ENCODE measurements around the gene COL3A1. TPM values are rescaled to one million over a fixed set of nuclear protein-coding genes. Genes with fewer than 3 reads are reported as not detected.

The COL3A1 gene
- total and polyA plus RNA-seq, 2 experiments from 2014 or later: 0.17 to 0.31 TPM

DNA sequence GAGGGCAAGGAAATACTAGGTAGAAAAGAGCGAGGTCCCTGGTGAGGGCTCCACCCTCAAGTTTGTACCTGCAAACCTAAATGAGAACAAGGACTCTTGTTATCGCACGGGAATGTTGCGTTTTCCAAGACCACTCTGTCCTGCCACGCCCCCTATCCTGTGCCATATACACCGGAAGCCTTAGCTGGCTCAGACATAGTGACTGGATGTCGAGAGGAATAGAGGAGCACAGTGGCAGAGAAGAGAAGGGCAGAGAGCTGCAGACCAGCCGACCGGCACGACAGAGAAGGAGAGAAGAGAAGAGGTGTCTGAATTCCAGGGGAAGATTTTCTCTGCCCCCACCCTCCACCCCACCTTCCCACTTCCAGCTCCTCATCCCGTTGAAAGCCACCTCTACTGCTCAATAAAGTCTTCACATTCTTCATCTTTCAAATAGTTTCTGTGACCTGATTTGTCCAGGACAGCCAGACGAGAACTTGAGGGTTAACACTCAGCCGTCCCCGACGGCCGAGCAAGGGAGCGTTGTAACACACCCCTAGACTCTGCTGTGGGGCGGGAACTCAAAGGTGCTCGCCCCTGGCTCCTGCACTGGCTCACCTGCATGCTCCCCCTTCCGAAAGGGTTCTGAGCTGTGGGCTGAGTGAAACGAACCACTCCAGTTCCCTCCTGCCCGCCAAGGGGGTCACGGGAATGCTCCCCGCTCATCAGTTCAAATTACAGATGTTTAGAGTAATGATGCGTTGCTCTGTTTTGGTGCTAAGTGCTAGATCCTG lies 24.9 kb upstream of the COL3A1 start:
- Histone ChIP-seq H3K4me2 (no peak overlapping the region), H4K20me1 (replicated peaks; ENCODE audit: insufficient read depth) (no peaks in the 10 kb centered on the region), H3F3A (replicated peaks; ENCODE audit: low read depth) (no peaks in the 10 kb centered on the region), H3K27me3 (ENCODE audit: insufficient read depth) (no peaks in the 10 kb centered on the region), H3K36me3 (ENCODE audit: insufficient read depth) (no peaks in the 10 kb centered on the region), H3K9me2 (ENCODE audit: insufficient read depth) (no peaks in the 10 kb centered on the region; the same call in 1 of the 2 replicates), H3K79me2 (replicated peaks; ENCODE audit: insufficient read depth) (no peaks in the 10 kb centered on the region), H3K4me1 (ENCODE audit: insufficient read depth) (no peaks in the 10 kb centered on the region), H3K4me3 (no peak overlapping the region), H2AFZ (peak overlapping the region; percentile 40; the same call in 1 of the 2 replicates), H3K27ac (ENCODE audit: low read depth) (no peak overlapping the region)
- H3K4me3 Mint-ChIP-seq: no peak overlapping the region
- no peaks in the 10 kb centered on the region for H3K4me1 Mint-ChIP-seq
- peaks cover 3% of the 10 kb centered on the region; the same call in 1 of the 3 replicates for H3K36me3 Mint-ChIP-seq (ENCODE audit: low read depth)
- peaks cover 5% of the 10 kb centered on the region for H3K9me3 Mint-ChIP-seq
- ATAC-seq (peak; percentile 76), DNase-seq (ENCODE audit: low spot score) (peak; percentile 6)
- H3K27me3 Mint-ChIP-seq (ENCODE audit: insufficient read depth, low read depth, poor library complexity): peaks cover 3% of the 10 kb centered on the region
- H3K27ac Mint-ChIP-seq: no peak overlapping the region
- TF ChIP-seq EZH2phosphoT487 (IDR thresholded peaks at IDR 0.05; ENCODE audit: unreplicated experiment) (no peak), NANOG (IDR thresholded peaks at IDR 0.05; ENCODE audit: borderline replicate concordance) (no peak), ZNF331 (CRISPR knock-in tag; IDR thresholded peaks at IDR 0.05; ENCODE audit: low read depth) (no peak), EZH2 (IDR thresholded peaks at IDR 0.05; ENCODE audit: low read depth, unreplicated experiment) (no peak), ZNF114 (CRISPR knock-in tag; IDR thresholded peaks at IDR 0.05) (no peak), POLR2AphosphoS5 (IDR thresholded peaks at IDR 0.05; ENCODE audit: low read depth) (no peak), STAT1 (IDR thresholded peaks at IDR 0.05; ENCODE audit: unreplicated experiment) (no peak), JUNB (IDR thresholded peaks at IDR 0.05; ENCODE audit: unreplicated experiment) (no peak), CREB1 (CRISPR knock-in tag; IDR thresholded peaks at IDR 0.05; ENCODE audit: low read depth) (no peak)
- TF ChIP-seq, protein P1, sequence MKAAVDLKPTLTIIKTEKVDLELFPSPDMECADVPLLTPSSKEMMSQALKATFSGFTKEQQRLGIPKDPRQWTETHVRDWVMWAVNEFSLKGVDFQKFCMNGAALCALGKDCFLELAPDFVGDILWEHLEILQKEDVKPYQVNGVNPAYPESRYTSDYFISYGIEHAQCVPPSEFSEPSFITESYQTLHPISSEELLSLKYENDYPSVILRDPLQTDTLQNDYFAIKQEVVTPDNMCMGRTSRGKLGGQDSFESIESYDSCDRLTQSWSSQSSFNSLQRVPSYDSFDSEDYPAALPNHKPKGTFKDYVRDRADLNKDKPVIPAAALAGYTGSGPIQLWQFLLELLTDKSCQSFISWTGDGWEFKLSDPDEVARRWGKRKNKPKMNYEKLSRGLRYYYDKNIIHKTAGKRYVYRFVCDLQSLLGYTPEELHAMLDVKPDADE (IDR thresholded peaks at IDR 0.05): no peak
- TF ChIP-seq, protein P2, sequence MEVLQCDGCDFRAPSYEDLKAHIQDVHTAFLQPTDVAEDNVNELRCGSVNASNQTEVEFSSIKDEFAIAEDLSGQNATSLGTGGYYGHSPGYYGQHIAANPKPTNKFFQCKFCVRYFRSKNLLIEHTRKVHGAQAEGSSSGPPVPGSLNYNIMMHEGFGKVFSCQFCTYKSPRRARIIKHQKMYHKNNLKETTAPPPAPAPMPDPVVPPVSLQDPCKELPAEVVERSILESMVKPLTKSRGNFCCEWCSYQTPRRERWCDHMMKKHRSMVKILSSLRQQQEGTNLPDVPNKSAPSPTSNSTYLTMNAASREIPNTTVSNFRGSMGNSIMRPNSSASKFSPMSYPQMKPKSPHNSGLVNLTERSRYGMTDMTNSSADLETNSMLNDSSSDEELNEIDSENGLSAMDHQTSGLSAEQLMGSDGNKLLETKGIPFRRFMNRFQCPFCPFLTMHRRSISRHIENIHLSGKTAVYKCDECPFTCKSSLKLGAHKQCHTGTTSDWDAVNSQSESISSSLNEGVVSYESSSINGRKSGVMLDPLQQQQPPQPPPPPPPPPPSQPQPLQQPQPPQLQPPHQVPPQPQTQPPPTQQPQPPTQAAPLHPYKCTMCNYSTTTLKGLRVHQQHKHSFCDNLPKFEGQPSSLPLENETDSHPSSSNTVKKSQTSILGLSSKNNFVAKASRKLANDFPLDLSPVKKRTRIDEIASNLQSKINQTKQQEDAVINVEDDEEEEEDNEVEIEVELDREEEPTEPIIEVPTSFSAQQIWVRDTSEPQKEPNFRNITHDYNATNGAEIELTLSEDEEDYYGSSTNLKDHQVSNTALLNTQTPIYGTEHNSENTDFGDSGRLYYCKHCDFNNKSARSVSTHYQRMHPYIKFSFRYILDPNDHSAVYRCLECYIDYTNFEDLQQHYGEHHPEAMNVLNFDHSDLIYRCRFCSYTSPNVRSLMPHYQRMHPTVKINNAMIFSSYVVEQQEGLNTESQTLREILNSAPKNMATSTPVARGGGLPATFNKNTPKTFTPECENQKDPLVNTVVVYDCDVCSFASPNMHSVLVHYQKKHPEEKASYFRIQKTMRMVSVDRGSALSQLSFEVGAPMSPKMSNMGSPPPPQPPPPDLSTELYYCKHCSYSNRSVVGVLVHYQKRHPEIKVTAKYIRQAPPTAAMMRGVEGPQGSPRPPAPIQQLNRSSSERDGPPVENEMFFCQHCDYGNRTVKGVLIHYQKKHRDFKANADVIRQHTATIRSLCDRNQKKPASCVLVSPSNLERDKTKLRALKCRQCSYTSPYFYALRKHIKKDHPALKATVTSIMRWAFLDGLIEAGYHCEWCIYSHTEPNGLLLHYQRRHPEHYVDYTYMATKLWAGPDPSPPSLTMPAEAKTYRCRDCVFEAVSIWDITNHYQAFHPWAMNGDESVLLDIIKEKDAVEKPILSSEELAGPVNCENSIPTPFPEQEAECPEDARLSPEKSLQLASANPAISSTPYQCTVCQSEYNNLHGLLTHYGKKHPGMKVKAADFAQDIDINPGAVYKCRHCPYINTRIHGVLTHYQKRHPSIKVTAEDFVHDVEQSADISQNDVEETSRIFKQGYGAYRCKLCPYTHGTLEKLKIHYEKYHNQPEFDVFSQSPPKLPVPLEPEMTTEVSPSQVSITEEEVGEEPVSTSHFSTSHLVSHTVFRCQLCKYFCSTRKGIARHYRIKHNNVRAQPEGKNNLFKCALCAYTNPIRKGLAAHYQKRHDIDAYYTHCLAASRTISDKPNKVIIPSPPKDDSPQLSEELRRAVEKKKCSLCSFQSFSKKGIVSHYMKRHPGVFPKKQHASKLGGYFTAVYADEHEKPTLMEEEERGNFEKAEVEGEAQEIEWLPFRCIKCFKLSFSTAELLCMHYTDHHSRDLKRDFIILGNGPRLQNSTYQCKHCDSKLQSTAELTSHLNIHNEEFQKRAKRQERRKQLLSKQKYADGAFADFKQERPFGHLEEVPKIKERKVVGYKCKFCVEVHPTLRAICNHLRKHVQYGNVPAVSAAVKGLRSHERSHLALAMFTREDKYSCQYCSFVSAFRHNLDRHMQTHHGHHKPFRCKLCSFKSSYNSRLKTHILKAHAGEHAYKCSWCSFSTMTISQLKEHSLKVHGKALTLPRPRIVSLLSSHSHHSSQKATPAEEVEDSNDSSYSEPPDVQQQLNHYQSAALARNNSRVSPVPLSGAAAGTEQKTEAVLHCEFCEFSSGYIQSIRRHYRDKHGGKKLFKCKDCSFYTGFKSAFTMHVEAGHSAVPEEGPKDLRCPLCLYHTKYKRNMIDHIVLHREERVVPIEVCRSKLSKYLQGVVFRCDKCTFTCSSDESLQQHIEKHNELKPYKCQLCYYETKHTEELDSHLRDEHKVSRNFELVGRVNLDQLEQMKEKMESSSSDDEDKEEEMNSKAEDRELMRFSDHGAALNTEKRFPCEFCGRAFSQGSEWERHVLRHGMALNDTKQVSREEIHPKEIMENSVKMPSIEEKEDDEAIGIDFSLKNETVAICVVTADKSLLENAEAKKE (CRISPR knock-in tag; IDR thresholded peaks at IDR 0.05): no peak
- TF ChIP-seq, protein P3, sequence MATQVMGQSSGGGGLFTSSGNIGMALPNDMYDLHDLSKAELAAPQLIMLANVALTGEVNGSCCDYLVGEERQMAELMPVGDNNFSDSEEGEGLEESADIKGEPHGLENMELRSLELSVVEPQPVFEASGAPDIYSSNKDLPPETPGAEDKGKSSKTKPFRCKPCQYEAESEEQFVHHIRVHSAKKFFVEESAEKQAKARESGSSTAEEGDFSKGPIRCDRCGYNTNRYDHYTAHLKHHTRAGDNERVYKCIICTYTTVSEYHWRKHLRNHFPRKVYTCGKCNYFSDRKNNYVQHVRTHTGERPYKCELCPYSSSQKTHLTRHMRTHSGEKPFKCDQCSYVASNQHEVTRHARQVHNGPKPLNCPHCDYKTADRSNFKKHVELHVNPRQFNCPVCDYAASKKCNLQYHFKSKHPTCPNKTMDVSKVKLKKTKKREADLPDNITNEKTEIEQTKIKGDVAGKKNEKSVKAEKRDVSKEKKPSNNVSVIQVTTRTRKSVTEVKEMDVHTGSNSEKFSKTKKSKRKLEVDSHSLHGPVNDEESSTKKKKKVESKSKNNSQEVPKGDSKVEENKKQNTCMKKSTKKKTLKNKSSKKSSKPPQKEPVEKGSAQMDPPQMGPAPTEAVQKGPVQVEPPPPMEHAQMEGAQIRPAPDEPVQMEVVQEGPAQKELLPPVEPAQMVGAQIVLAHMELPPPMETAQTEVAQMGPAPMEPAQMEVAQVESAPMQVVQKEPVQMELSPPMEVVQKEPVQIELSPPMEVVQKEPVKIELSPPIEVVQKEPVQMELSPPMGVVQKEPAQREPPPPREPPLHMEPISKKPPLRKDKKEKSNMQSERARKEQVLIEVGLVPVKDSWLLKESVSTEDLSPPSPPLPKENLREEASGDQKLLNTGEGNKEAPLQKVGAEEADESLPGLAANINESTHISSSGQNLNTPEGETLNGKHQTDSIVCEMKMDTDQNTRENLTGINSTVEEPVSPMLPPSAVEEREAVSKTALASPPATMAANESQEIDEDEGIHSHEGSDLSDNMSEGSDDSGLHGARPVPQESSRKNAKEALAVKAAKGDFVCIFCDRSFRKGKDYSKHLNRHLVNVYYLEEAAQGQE (IDR thresholded peaks at IDR 0.05; ENCODE audit: unreplicated experiment): no peak
